Measurements from ENCODE around the gene PPP3R2. TPM values are rescaled to one million over a fixed set of nuclear protein-coding genes. Genes with fewer than 3 reads are reported as not detected.

Gene PPP3R2
- total and polyA plus RNA-seq, 10 of the 15 experiments (the other 5 are each of a cell fraction or from before 2014, with no cell fraction given): not detected

DNA sequence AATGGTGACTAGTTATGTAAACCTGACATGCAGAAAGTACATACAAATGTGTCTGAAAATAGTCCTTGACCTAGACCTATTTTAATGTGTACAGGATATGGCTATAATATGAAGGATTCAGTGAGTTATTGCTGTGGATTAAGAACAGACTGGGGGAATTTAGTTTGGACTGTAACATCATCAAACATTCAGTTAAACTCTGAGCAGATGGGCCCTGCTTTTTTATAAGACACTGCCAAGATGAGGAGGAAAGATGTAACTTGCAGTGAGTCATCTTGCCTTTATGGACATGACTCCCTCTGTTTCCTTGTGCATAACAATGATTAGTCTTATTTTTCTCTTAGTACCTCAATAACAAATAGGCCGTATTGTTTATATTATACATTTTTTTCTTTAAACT, 12.2 kb downstream of the PPP3R2 start (continued):
- TF ChIP-seq, protein P1, sequence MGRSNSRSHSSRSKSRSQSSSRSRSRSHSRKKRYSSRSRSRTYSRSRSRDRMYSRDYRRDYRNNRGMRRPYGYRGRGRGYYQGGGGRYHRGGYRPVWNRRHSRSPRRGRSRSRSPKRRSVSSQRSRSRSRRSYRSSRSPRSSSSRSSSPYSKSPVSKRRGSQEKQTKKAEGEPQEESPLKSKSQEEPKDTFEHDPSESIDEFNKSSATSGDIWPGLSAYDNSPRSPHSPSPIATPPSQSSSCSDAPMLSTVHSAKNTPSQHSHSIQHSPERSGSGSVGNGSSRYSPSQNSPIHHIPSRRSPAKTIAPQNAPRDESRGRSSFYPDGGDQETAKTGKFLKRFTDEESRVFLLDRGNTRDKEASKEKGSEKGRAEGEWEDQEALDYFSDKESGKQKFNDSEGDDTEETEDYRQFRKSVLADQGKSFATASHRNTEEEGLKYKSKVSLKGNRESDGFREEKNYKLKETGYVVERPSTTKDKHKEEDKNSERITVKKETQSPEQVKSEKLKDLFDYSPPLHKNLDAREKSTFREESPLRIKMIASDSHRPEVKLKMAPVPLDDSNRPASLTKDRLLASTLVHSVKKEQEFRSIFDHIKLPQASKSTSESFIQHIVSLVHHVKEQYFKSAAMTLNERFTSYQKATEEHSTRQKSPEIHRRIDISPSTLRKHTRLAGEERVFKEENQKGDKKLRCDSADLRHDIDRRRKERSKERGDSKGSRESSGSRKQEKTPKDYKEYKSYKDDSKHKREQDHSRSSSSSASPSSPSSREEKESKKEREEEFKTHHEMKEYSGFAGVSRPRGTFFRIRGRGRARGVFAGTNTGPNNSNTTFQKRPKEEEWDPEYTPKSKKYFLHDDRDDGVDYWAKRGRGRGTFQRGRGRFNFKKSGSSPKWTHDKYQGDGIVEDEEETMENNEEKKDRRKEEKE (IDR thresholded peaks at IDR 0.05): no peak
- TF ChIP-seq, protein P2, sequence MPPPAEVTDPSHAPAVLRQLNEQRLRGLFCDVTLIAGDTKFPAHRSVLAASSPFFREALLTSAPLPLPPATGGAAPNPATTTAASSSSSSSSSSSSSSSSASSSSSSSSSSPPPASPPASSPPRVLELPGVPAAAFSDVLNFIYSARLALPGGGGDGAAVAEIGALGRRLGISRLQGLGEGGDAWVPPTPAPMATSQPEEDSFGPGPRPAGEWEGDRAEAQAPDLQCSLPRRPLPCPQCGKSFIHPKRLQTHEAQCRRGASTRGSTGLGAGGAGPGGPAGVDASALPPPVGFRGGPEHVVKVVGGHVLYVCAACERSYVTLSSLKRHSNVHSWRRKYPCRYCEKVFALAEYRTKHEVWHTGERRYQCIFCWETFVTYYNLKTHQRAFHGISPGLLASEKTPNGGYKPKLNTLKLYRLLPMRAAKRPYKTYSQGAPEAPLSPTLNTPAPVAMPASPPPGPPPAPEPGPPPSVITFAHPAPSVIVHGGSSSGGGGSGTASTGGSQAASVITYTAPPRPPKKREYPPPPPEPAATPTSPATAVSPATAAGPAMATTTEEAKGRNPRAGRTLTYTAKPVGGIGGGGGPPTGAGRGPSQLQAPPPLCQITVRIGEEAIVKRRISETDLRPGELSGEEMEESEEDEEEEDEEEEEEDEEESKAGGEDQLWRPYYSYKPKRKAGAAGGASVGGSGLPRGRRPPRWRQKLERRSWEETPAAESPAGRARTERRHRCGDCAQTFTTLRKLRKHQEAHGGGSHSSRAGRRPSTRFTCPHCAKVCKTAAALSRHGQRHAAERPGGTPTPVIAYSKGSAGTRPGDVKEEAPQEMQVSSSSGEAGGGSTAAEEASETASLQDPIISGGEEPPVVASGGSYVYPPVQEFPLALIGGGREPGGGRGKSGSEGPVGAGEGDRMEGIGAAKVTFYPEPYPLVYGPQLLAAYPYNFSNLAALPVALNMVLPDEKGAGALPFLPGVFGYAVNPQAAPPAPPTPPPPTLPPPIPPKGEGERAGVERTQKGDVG (CRISPR knock-in tag; IDR thresholded peaks at IDR 0.05): no peak
- TF ChIP-seq CHD2 (IDR thresholded peaks at IDR 0.05; ENCODE audit: borderline replicate concordance, low read depth, low read length) (no peak), SMAD5 (IDR thresholded peaks at IDR 0.05; ENCODE audit: low read depth) (no peak)
- TF ChIP-seq, protein P3, sequence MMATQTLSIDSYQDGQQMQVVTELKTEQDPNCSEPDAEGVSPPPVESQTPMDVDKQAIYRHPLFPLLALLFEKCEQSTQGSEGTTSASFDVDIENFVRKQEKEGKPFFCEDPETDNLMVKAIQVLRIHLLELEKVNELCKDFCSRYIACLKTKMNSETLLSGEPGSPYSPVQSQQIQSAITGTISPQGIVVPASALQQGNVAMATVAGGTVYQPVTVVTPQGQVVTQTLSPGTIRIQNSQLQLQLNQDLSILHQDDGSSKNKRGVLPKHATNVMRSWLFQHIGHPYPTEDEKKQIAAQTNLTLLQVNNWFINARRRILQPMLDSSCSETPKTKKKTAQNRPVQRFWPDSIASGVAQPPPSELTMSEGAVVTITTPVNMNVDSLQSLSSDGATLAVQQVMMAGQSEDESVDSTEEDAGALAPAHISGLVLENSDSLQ (IDR thresholded peaks at IDR 0.05): no peak
